GM12801 (cell line): Measurements from ENCODE around the gene INHBA.

Source experiments
- TF ChIP-seq, protein P1 (sequence below): IDR thresholded peaks from one replicate; pipeline ENCODE4 v1.5.1; 2011; ENCODE audit warnings: control low read depth; ENCODE audit not compliant: insufficient read length; ENCODE audit errors: extremely low read depth

INHBA gene

GRCh38 chr7:41652267-41652666, 50.6 kb downstream of the INHBA start:
- TF ChIP-seq, protein P1, sequence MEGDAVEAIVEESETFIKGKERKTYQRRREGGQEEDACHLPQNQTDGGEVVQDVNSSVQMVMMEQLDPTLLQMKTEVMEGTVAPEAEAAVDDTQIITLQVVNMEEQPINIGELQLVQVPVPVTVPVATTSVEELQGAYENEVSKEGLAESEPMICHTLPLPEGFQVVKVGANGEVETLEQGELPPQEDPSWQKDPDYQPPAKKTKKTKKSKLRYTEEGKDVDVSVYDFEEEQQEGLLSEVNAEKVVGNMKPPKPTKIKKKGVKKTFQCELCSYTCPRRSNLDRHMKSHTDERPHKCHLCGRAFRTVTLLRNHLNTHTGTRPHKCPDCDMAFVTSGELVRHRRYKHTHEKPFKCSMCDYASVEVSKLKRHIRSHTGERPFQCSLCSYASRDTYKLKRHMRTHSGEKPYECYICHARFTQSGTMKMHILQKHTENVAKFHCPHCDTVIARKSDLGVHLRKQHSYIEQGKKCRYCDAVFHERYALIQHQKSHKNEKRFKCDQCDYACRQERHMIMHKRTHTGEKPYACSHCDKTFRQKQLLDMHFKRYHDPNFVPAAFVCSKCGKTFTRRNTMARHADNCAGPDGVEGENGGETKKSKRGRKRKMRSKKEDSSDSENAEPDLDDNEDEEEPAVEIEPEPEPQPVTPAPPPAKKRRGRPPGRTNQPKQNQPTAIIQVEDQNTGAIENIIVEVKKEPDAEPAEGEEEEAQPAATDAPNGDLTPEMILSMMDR, result no peak

GRCh38 chr7:41648501-41648900, 54.4 kb downstream of the INHBA start:
- TF ChIP-seq, protein P1, result no peak

DNA sequence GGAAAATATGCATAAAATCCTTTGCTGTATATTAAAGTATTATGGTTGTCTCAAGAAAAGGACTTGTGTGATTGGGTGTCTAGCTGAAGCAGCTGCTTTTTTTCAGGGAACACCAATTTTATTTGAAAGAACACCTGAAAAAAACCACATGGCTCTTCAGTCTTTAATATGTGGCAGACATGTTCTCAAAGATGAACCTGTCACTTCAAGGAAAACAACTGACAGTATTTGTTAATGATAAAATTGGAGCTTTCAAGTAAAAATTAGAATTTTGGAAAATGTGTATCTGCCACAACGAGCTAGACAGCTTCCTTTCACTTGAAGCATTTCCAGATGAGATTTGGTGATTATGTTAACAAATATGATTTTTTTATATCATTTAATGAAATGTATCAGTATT, 59.3 kb downstream of the INHBA start:
- TF ChIP-seq, protein P1, result no peak

GRCh38 chr7:41641665-41642014, 61.2 kb downstream of the INHBA start:
- TF ChIP-seq, protein P1, result no peak

GRCh38 chr7:41641011-41641664, 61.8 kb downstream of the INHBA start:
- TF ChIP-seq, protein P1, result no peak

GRCh38 chr7:41640487-41640886, 62.4 kb downstream of the INHBA start:
- TF ChIP-seq, protein P1, result no peak

DNA sequence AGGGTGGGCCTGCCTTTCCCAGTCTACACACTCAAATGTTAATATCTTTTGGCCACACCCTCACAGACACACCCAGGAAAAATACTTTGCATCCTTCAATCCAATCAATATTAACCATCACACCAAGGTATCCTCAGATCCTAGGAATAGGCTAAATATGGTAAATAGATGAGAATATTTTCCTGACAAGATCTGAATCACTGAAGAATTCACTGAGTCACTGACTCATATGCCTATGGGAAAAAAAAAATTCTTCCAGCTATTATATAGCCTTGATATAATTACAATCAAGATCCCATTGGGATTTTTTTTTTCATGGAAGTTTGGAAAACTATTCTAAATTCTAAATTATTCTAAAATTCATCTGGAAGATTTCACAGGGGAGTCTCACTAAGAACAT, 65.8 kb downstream of the INHBA start:
- TF ChIP-seq, protein P1, result no peak
